GM23338 (cell line): ENCODE measurements around the gene NBAS.

Experiments used
- CREB1 ChIP-seq: fragments of 250-450 bp; sonication (Bioruptor Pico); IDR thresholded peaks from 2 replicates; pipeline ENCODE4 v1.5.0; 2020; ENCODE audit warnings: low read depth, mild to moderate bottlenecking, moderate library complexity
- EZH2 ChIP-seq: fragments of 200-600 bp; sonication (generic); IDR thresholded peaks from one replicate; pipeline ENCODE4 v1.8.0; 2017; ENCODE audit warnings: antibody characterized with exemption, mild to moderate bottlenecking, low read depth; ENCODE audit not compliant: unreplicated experiment
- EZH2phosphoT487 ChIP-seq: fragments of 200-600 bp; sonication (generic); IDR thresholded peaks from one replicate; pipeline ENCODE4 v1.8.1; 2018; ENCODE audit warnings: antibody characterized with exemption; ENCODE audit not compliant: unreplicated experiment
- JUNB ChIP-seq: IDR thresholded peaks from one replicate; pipeline ENCODE4 v1.6.1; 2016; ENCODE audit warnings: antibody characterized with exemption; ENCODE audit not compliant: unreplicated experiment
- NANOG ChIP-seq: IDR thresholded peaks from 2 replicates; pipeline ENCODE4 v1.6.1; 2016; ENCODE audit warnings: antibody characterized with exemption, borderline replicate concordance
- POLR2AphosphoS5 ChIP-seq: IDR thresholded peaks from 2 replicates; pipeline ENCODE4 v1.6.1; 2016; ENCODE audit warnings: antibody characterized with exemption, low read depth
- STAT1 ChIP-seq: IDR thresholded peaks from one replicate; pipeline ENCODE4 v1.6.1; 2016; ENCODE audit warnings: antibody characterized with exemption; ENCODE audit not compliant: unreplicated experiment
- ZNF114 ChIP-seq: fragments of 250-450 bp; sonication (Bioruptor Pico); IDR thresholded peaks from 2 replicates; pipeline ENCODE4 v1.5.0; 2020; ENCODE audit warnings: mild to moderate bottlenecking, moderate library complexity
- ZNF331 ChIP-seq: fragments of 250-450 bp; sonication (Bioruptor Pico); IDR thresholded peaks from 2 replicates; pipeline ENCODE4 v1.5.0; 2020; ENCODE audit warnings: low read depth, mild to moderate bottlenecking, moderate library complexity
- TF ChIP-seq, protein P1 (sequence below), 2 experiments: fragments of 200-600 bp in 1 of 2; sonication (generic) in 1 of 2; conservative IDR thresholded peaks; 2 replicates each; pipeline versions ENCODE4 v1.5.1 to v1.6.1; 2016 to 2017; ENCODE audit warnings: antibody characterized with exemption in 2 of 2, low read depth in 2 of 2, mild to moderate bottlenecking in 2 of 2, moderate library complexity in 1 of 2
- TF ChIP-seq, protein P2 (sequence below): IDR thresholded peaks from 2 replicates; pipeline ENCODE4 v1.6.1; 2016; ENCODE audit warnings: antibody characterized with exemption
- TF ChIP-seq, protein P3 (sequence below): IDR thresholded peaks from one replicate; pipeline ENCODE4 v1.6.1; 2018; ENCODE audit warnings: antibody characterized with exemption; ENCODE audit not compliant: unreplicated experiment

DNA sequence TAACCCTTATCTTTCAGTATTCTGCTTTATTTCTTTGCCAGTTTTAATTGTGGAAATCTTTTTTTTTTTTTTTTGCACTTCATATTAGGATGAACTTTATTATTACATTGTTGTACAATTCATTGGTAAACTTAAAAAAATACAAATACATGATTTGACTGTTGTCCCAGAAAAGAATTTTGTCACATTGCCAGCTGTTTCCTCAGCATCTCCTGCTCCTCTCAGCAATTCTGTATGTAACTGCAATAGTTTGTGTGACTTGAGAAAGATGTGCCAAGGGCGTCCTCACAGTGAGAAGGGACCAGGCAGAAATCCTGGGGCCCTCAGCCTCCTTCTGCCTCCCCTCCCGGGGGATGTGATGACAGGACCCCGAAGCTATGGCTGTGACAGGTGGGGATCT, 254.4 kb downstream of the NBAS start:
- TF ChIP-seq, protein P1, sequence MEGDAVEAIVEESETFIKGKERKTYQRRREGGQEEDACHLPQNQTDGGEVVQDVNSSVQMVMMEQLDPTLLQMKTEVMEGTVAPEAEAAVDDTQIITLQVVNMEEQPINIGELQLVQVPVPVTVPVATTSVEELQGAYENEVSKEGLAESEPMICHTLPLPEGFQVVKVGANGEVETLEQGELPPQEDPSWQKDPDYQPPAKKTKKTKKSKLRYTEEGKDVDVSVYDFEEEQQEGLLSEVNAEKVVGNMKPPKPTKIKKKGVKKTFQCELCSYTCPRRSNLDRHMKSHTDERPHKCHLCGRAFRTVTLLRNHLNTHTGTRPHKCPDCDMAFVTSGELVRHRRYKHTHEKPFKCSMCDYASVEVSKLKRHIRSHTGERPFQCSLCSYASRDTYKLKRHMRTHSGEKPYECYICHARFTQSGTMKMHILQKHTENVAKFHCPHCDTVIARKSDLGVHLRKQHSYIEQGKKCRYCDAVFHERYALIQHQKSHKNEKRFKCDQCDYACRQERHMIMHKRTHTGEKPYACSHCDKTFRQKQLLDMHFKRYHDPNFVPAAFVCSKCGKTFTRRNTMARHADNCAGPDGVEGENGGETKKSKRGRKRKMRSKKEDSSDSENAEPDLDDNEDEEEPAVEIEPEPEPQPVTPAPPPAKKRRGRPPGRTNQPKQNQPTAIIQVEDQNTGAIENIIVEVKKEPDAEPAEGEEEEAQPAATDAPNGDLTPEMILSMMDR (conservative IDR thresholded peaks at IDR 0.05; ENCODE audit: low read depth in 2 of 2): no peak
- TF ChIP-seq, protein P2, sequence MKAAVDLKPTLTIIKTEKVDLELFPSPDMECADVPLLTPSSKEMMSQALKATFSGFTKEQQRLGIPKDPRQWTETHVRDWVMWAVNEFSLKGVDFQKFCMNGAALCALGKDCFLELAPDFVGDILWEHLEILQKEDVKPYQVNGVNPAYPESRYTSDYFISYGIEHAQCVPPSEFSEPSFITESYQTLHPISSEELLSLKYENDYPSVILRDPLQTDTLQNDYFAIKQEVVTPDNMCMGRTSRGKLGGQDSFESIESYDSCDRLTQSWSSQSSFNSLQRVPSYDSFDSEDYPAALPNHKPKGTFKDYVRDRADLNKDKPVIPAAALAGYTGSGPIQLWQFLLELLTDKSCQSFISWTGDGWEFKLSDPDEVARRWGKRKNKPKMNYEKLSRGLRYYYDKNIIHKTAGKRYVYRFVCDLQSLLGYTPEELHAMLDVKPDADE: no peak
- no peak for TF ChIP-seq POLR2AphosphoS5
- no peak for TF ChIP-seq EZH2
- TF ChIP-seq ZNF114: no peak
- TF ChIP-seq EZH2phosphoT487: no peak
- TF ChIP-seq, protein P3, sequence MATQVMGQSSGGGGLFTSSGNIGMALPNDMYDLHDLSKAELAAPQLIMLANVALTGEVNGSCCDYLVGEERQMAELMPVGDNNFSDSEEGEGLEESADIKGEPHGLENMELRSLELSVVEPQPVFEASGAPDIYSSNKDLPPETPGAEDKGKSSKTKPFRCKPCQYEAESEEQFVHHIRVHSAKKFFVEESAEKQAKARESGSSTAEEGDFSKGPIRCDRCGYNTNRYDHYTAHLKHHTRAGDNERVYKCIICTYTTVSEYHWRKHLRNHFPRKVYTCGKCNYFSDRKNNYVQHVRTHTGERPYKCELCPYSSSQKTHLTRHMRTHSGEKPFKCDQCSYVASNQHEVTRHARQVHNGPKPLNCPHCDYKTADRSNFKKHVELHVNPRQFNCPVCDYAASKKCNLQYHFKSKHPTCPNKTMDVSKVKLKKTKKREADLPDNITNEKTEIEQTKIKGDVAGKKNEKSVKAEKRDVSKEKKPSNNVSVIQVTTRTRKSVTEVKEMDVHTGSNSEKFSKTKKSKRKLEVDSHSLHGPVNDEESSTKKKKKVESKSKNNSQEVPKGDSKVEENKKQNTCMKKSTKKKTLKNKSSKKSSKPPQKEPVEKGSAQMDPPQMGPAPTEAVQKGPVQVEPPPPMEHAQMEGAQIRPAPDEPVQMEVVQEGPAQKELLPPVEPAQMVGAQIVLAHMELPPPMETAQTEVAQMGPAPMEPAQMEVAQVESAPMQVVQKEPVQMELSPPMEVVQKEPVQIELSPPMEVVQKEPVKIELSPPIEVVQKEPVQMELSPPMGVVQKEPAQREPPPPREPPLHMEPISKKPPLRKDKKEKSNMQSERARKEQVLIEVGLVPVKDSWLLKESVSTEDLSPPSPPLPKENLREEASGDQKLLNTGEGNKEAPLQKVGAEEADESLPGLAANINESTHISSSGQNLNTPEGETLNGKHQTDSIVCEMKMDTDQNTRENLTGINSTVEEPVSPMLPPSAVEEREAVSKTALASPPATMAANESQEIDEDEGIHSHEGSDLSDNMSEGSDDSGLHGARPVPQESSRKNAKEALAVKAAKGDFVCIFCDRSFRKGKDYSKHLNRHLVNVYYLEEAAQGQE: no peak
- TF ChIP-seq ZNF331 (CRISPR knock-in tag): no peak
- TF ChIP-seq NANOG: no peak
- TF ChIP-seq STAT1: no peak
- no peak for TF ChIP-seq CREB1
- no peak for TF ChIP-seq JUNB
